Body of pancreas (tissue), 4 donors: ENCODE results near the gene S100A4.

Experiments
- POLR2A ChIP-seq, 3 donors: fragments of 450-650 bp; IDR thresholded peaks; one replicate each; pipeline ENCODE4 v1.6.1; 2016; ENCODE audit warnings: antibody characterized with exemption in 3 of 3, mild to moderate bottlenecking in 2 of 3
- TF ChIP-seq, protein P1 (sequence below), 7 experiments: fragments of 450-650 bp in 4 of 7; fragments of 200-600 bp in 3 of 7; sonication (generic) in 3 of 7; IDR thresholded peaks; one replicate each; pipeline ENCODE4 v1.5.1; 2016 to 2019; ENCODE audit warnings: antibody characterized with exemption in 7 of 7

DNA sequence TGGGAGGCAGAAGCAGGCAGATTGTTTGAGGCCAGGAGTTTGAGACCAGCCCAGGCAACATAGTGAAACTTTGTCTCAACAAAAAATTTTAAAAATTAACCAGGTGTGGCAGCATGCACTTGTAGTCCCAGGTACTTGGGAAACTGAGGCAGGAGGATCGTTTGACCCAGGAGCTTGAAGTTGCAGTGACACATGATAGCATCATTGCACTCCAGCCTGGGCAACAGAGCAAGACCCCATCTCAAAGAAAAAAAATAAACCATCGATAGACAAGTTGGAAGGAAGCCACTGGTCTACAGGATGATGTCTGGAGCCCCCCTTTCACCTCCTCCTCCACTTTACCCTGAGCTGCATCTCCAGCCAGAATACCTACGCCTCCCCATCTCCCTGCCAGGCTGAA is 26.4 kb downstream of the S100A4 start:
- TF ChIP-seq POLR2A (IDR thresholded peaks at IDR 0.05), result no peak
- TF ChIP-seq, protein P1, sequence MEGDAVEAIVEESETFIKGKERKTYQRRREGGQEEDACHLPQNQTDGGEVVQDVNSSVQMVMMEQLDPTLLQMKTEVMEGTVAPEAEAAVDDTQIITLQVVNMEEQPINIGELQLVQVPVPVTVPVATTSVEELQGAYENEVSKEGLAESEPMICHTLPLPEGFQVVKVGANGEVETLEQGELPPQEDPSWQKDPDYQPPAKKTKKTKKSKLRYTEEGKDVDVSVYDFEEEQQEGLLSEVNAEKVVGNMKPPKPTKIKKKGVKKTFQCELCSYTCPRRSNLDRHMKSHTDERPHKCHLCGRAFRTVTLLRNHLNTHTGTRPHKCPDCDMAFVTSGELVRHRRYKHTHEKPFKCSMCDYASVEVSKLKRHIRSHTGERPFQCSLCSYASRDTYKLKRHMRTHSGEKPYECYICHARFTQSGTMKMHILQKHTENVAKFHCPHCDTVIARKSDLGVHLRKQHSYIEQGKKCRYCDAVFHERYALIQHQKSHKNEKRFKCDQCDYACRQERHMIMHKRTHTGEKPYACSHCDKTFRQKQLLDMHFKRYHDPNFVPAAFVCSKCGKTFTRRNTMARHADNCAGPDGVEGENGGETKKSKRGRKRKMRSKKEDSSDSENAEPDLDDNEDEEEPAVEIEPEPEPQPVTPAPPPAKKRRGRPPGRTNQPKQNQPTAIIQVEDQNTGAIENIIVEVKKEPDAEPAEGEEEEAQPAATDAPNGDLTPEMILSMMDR (IDR thresholded peaks at IDR 0.05), result no peak
